GM12891 (cell line): ENCODE results near the gene RNF220.

Experiments
- PAX5 ChIP-seq: IDR thresholded peaks from 2 replicates; pipeline ENCODE4 v1.6.1; 2011; ENCODE audit warnings: low read length, moderate library complexity, mild to moderate bottlenecking; ENCODE audit not compliant: insufficient read depth, severe bottlenecking
- POLR2A ChIP-seq: IDR thresholded peaks from 2 replicates; pipeline ENCODE4 v1.6.1; 2011; ENCODE audit warnings: low read depth, low read length, control low read depth
- POLR2AphosphoS5 ChIP-seq: IDR thresholded peaks from 2 replicates; pipeline ENCODE4 v1.6.1; 2011; ENCODE audit warnings: low read depth, low read length, control low read depth
- POU2F2 ChIP-seq: IDR thresholded peaks from 2 replicates; pipeline ENCODE4 v1.6.1; 2011; ENCODE audit warnings: low read depth, mild to moderate bottlenecking, control low read depth, low read length, moderate library complexity
- SPI1 ChIP-seq: IDR thresholded peaks from 2 replicates; pipeline ENCODE4 v1.6.1; 2011; ENCODE audit warnings: low read depth, low read length, control low read depth
- TAF1 ChIP-seq: IDR thresholded peaks from 2 replicates; pipeline ENCODE4 v1.6.1; 2011; ENCODE audit warnings: low read depth, low read length, control low read depth

DNA sequence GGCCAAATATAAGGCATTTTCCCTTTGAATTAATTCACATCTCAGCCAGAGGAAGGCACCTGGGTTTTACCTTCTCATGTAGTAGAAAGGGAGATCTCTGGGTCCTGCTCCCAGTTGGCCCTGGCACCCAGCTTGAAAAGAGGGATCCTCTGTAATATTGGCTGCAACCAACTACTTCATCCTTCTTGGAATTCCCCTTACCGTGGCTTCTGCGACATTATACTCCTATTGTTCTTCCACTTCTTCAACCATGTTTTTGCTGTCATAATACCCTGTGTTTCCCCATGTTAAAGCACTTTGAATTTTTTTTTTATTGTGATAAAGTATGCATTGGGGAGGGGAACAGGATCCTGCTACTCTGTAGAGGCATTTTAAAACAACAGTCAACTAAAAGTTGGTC is 26.8 kb downstream of the RNF220 start:
- no peak for TF ChIP-seq POLR2AphosphoS5
- no peak for TF ChIP-seq POLR2A
- no peak for TF ChIP-seq TAF1
- TF ChIP-seq PAX5 = no peak
- TF ChIP-seq SPI1 = no peak
- no peak for TF ChIP-seq POU2F2
